ENCODE data around the gene SETD2. TPM values are rescaled to one million over a fixed set of nuclear protein-coding genes. Genes with fewer than 3 reads are reported as not detected.

The SETD2 gene
- total RNA-seq, 1 experiment from 2014 or later, result 28.8 TPM

DNA sequence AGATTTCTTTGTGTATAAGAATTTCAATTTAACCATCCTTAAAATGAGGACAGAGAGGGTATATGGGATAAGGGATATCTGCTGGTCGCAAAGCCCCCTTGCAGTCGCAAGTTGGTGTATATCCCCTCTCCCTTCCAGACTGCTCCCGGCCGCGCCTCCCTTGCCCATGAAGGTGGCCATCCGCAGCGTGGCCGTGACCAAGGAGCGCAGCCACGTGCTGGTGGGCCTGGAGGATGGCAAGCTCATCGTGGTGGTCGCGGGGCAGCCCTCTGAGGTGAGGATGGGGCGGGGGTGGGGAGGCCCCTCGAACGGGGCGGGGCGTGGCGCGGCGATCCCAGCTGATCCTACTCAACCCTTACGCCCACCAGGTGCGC is 155.1 kb downstream of the SETD2 start:
- CTCF ChIA-PET, result no interaction called here
- Histone ChIP-seq H3K4me3 (ENCODE audit: low read depth, low read length, poor library complexity, severe bottlenecking) (peak overlapping the region; percentile 44), H3K27ac (ENCODE audit: low read depth, low read length, poor library complexity, severe bottlenecking) (no peak overlapping the region), H3K36me3 (ENCODE audit: insufficient read depth, low read length, poor library complexity, severe bottlenecking) (no peaks in the 10 kb centered on the region), H3K4me1 (ENCODE audit: insufficient read depth, low read length, poor library complexity, severe bottlenecking) (no peaks in the 10 kb centered on the region), H3K9me3 (ENCODE audit: low read depth, low read length, poor library complexity, severe bottlenecking) (no peaks in the 10 kb centered on the region), H3K27me3 (replicated peaks; ENCODE audit: insufficient read depth, low read depth, low read length, poor library complexity) (no peaks in the 10 kb centered on the region)
- BruUV-seq (replicated peaks), result no TSS peak
- POLR2A ChIA-PET (ENCODE audit: low non-redundant PET), result no interaction called here
- no peak for DNase-seq (ENCODE audit: low spot score)
- TF ChIP-seq EZH2 (IDR thresholded peaks at IDR 0.05; ENCODE audit: borderline replicate concordance, low read depth, low read length, poor library complexity, severe bottlenecking), result no peak
- TF ChIP-seq CTCF (conservative IDR thresholded peaks at IDR 0.05; ENCODE audit: low read depth, low read length), result no peak
- intact Hi-C loops (cut with micrococcal nuclease; ENCODE audit: unreplicated experiment), result no loop called here

DNA sequence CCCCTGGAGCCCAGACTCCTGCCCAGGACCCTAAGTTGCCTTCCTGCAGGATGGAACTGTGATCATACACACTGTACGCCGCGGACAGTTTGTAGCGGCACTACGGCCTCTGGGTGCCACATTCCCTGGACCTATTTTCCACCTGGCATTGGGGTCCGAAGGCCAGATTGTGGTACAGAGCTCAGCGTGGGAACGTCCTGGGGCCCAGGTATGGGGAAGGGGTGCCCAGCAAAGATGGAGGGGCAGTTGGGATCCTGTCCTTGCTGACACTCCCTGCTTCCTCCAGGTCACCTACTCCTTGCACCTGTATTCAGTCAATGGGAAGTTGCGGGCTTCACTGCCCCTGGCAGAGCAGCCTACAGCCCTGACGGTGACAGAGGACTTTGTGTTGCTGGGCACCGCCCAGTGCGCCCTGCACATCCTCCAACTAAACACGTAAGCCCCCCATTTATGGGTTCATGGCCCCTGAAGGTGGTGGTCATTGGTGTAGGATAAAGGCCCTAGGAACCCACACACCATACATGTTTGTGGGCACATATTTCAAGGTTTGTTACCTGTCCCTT is 155.6 kb downstream of the SETD2 start:
- Histone ChIP-seq H3K36me3 (ENCODE audit: insufficient read depth, low read length, poor library complexity, severe bottlenecking) (no peaks in the 10 kb centered on the region), H3K27me3 (replicated peaks; ENCODE audit: insufficient read depth, low read depth, low read length, poor library complexity) (no peaks in the 10 kb centered on the region), H3K9me3 (ENCODE audit: low read depth, low read length, poor library complexity, severe bottlenecking) (no peaks in the 10 kb centered on the region), H3K27ac (ENCODE audit: low read depth, low read length, poor library complexity, severe bottlenecking) (no peak overlapping the region), H3K4me3 (ENCODE audit: low read depth, low read length, poor library complexity, severe bottlenecking) (no peak overlapping the region), H3K4me1 (ENCODE audit: insufficient read depth, low read length, poor library complexity, severe bottlenecking) (no peaks in the 10 kb centered on the region)
- ChIA-PET CTCF (no interaction called here), POLR2A (ENCODE audit: low non-redundant PET) (no interaction called here)
- BruUV-seq (replicated peaks), result no TSS peak
- intact Hi-C loops (cut with micrococcal nuclease; ENCODE audit: unreplicated experiment), result no loop called here
- DNase-seq (ENCODE audit: low spot score), result no peak
- TF ChIP-seq EZH2 (IDR thresholded peaks at IDR 0.05; ENCODE audit: borderline replicate concordance, low read depth, low read length, poor library complexity, severe bottlenecking) (no peak), CTCF (conservative IDR thresholded peaks at IDR 0.05; ENCODE audit: low read depth, low read length) (no peak)

GRCh38 chr3:47007482-47008233 is 156.3 kb downstream of the SETD2 start:
- ChIA-PET POLR2A (ENCODE audit: low non-redundant PET) (no interaction called here), CTCF (no interaction called here)
- Histone ChIP-seq H3K9me3 (ENCODE audit: low read depth, low read length, poor library complexity, severe bottlenecking) (no peaks in the 10 kb centered on the region), H3K4me1 (ENCODE audit: insufficient read depth, low read length, poor library complexity, severe bottlenecking) (no peaks in the 10 kb centered on the region), H3K27ac (ENCODE audit: low read depth, low read length, poor library complexity, severe bottlenecking) (no peak overlapping the region), H3K36me3 (ENCODE audit: insufficient read depth, low read length, poor library complexity, severe bottlenecking) (no peaks in the 10 kb centered on the region), H3K4me3 (ENCODE audit: low read depth, low read length, poor library complexity, severe bottlenecking) (no peak overlapping the region), H3K27me3 (replicated peaks; ENCODE audit: insufficient read depth, low read depth, low read length, poor library complexity) (no peaks in the 10 kb centered on the region)
- no peak for DNase-seq (ENCODE audit: low spot score)
- BruUV-seq (replicated peaks), result no TSS peak
- TF ChIP-seq CTCF (conservative IDR thresholded peaks at IDR 0.05; ENCODE audit: low read depth, low read length), result no peak
- TF ChIP-seq EZH2 (IDR thresholded peaks at IDR 0.05; ENCODE audit: borderline replicate concordance, low read depth, low read length, poor library complexity, severe bottlenecking), result no peak
- intact Hi-C loops (cut with micrococcal nuclease; ENCODE audit: unreplicated experiment), result no loop called here

Data from A673 (cell line).